B cell (primary cell): ENCODE measurements around the gene EEF1AKMT3. TPM values are rescaled to one million over a fixed set of nuclear protein-coding genes. Genes with fewer than 3 reads are reported as not detected.
A peak's percentile ranks its signal among the peaks of the same experiment; 100 is the strongest.

Experiments
- ATAC-seq: fragments of 200-7000 bp; cut with Tn5 transposase; one replicate; pipeline ENCODE4 v1.10.0; 2021; ENCODE audit warnings: low read depth, mild to moderate bottlenecking, moderate number of reproducible peaks, moderate library complexity
- CTCF ChIA-PET: fragments of 350-600 bp; sonication (Branson Sonifier 250); formaldehyde crosslinking; loops from one replicate; lab custom pipeline; 2021; ENCODE audit warnings: antibody characterized with exemption, inconsistent platforms; lab: Charles Lee
- POLR2A ChIA-PET: fragments of 350-600 bp; sonication (Branson Sonifier 250); formaldehyde crosslinking; loops from one replicate; lab custom pipeline; 2021; ENCODE audit warnings: antibody characterized with exemption; lab: Charles Lee
- DNase-seq: peaks from one replicate; pipeline ENCODE4 v3.0.0; 2013
- H2AFZ ChIP-seq: 2 replicates; pipeline ENCODE4 v1.6.1; 2012; ENCODE audit warnings: mild to moderate bottlenecking, low read depth, low read length; ENCODE audit not compliant: insufficient read depth, poor library complexity, severe bottlenecking
- H3K27ac ChIP-seq, 2 donors: 1 replicate in 1 of 2; 2 replicates in 1 of 2; pipeline ENCODE4 v1.5.1; 2012 to 2013; ENCODE audit warnings: low read length in 2 of 2, mild to moderate bottlenecking in 2 of 2, moderate library complexity in 1 of 2
- H3K27me3 ChIP-seq, 4 experiments: fragments of 200-600 bp in 1 of 4; sonication (generic) in 1 of 4; replicated peaks in 1 of 4; 1 replicate in 2 of 4; 2 replicates in 2 of 4; pipeline versions ENCODE4 v1.6.1 to v1.7.0; 2013 to 2016; ENCODE audit warnings: low read length in 3 of 4, mild to moderate bottlenecking in 2 of 4, mixed read lengths in 1 of 4, moderate library complexity in 1 of 4; ENCODE audit not compliant: insufficient read depth in 4 of 4, control insufficient read depth in 3 of 4; ENCODE audit errors: control extremely low read depth in 1 of 4
- H3K36me3 ChIP-seq, 2 experiments: replicated peaks in 1 of 2; 1 replicate in 1 of 2; 2 replicates in 1 of 2; pipeline versions ENCODE4 v1.6.1 to v1.7.1; 2013; ENCODE audit warnings: low read length in 1 of 2; ENCODE audit not compliant: insufficient read depth in 2 of 2, control insufficient read depth in 1 of 2; ENCODE audit errors: control extremely low read depth in 1 of 2, extremely low read depth in 1 of 2
- H3K4me1 ChIP-seq, 2 donors: fragments of 200-600 bp in 1 of 2; sonication (generic) in 1 of 2; 1 replicate in 1 of 2; 2 replicates in 1 of 2; pipeline versions ENCODE4 v1.5.1 to v1.6.1; 2013 to 2017; ENCODE audit warnings: low read length in 2 of 2; ENCODE audit not compliant: control insufficient read depth in 2 of 2, insufficient read depth in 2 of 2
- H3K4me2 ChIP-seq: replicated peaks from 2 replicates; pipeline ENCODE3; 2012; ENCODE audit warnings: mild to moderate bottlenecking, low read depth, low read length; ENCODE audit not compliant: poor library complexity, severe bottlenecking
- H3K4me3 ChIP-seq, 5 experiments: fragments of 200-600 bp in 1 of 5; sonication (generic) in 1 of 5; 1 replicate in 3 of 5; 2 replicates in 2 of 5; pipeline versions ENCODE4 v1.5.1 to v1.7.0; 2011 to 2016; ENCODE audit warnings: low read length in 4 of 5, mild to moderate bottlenecking in 4 of 5, low read depth in 2 of 5, control low read depth in 1 of 5, moderate library complexity in 1 of 5; ENCODE audit not compliant: insufficient read depth in 1 of 5; ENCODE audit errors: control extremely low read depth in 1 of 5, extremely low read depth in 1 of 5
- H3K79me2 ChIP-seq: fragments of 200-600 bp; sonication (generic); one replicate; pipeline ENCODE4 v1.6.0; 2016; ENCODE audit warnings: low read length; ENCODE audit not compliant: control insufficient read depth, insufficient read depth
- H3K9ac ChIP-seq: fragments of 200-600 bp; sonication (generic); 2 replicates; pipeline ENCODE4 v1.6.1; 2017; ENCODE audit warnings: mild to moderate bottlenecking, low read length, moderate library complexity
- H3K9me3 ChIP-seq, 3 donors: one replicate each; pipeline versions ENCODE4 v1.6.1 to v1.7.1; 2013; ENCODE audit warnings: low read length in 2 of 3; ENCODE audit not compliant: control insufficient read depth in 2 of 3, insufficient read depth in 1 of 3; ENCODE audit errors: control extremely low read depth in 1 of 3
- H4K20me1 ChIP-seq: 2 replicates; pipeline ENCODE4 v1.6.0; 2012; ENCODE audit warnings: mild to moderate bottlenecking, low read length; ENCODE audit not compliant: insufficient read depth, control insufficient read depth, poor library complexity, severe bottlenecking
- H3K27ac Mint-ChIP-seq: one replicate; pipeline ENCODE4 v1.8.0; 2021; ENCODE audit warnings: mixed read lengths
- H3K27me3 Mint-ChIP-seq: one replicate; pipeline ENCODE4 v1.8.0; 2021; ENCODE audit warnings: mixed read lengths
- H3K4me1 Mint-ChIP-seq: one replicate; pipeline ENCODE4 v1.8.0; 2021; ENCODE audit warnings: mixed read lengths
- H3K4me3 Mint-ChIP-seq: one replicate; pipeline ENCODE4 v1.8.0; 2021; ENCODE audit warnings: mixed read lengths
- H3K9me3 Mint-ChIP-seq: one replicate; pipeline ENCODE4 v1.8.0; 2022; ENCODE audit warnings: mixed read lengths; ENCODE audit not compliant: insufficient read depth
- EZH2 ChIP-seq: IDR thresholded peaks from 2 replicates; pipeline ENCODE4 v1.6.1; 2012; ENCODE audit warnings: borderline replicate concordance, low read depth, mild to moderate bottlenecking, moderate library complexity, low read length; ENCODE audit not compliant: insufficient read depth, poor library complexity, severe bottlenecking
- WGBS: methylation state at CpG from one replicate; pipeline ENCODE4 v1.1.5; 2013; ENCODE audit warnings: missing lambda C conversion rate; ENCODE audit not compliant: insufficient coverage; 5-methylcytosine and 5-hydroxymethylcytosine counted together
- intact Hi-C: fragments of 100-400 bp; cut with micrococcal nuclease; formaldehyde crosslinking; loops from one replicate; pipeline ENCODE4 v1.10.0; 2022
- polyA plus RNA-seq: library from polyadenylated mRNA; depleted of rRNA; stranded (reverse); fragments of >200 nt; gene quantifications from 2 replicates; pipeline ENCODE4 v1.2.3, GENCODE V29; 2012
- total RNA-seq, 2 donors: library from RNA; stranded (reverse); fragments of 120-200 nt in 1 of 2; gene quantifications; 1 replicate in 1 of 2; 2 replicates in 1 of 2; pipeline versions ENCODE4 v1.2.3 to v1.2.4, GENCODE V29; 2013 to 2022
- TF ChIP-seq, protein P1 (sequence below): fragments of 200-600 bp; IDR thresholded peaks from one replicate; pipeline ENCODE4 v1.8.0; 2022; ENCODE audit warnings: antibody characterized with exemption, mild to moderate bottlenecking

The EEF1AKMT3 gene
- total and polyA plus RNA-seq, 2 donors (not counting 1 experiment from before 2014, with no cell fraction given): 0.89 to 1.3 TPM

DNA sequence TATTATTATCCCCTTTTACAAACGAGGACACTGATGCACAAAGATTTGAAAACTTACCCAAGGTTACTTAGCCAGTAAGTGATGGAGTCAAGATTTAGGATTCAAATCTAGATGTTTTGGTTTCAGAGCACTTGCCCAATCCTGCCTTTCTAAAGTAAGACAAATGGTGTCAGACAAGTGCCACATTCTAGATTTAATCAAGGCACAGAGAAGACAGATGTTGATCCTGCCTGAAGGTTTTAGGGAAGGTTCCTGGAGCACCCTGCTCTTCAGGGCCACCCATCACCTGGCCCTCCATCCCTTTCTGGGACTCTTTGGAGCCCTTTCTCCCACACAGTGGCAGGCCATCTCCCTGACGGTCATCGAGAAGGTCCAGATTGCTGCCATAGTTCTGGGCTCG is 14.6 kb upstream of the EEF1AKMT3 start:
- Histone ChIP-seq H3K4me3 (no peak overlapping the region), H3K4me2 (no peak overlapping the region), H3K27me3 (no peaks in the 10 kb centered on the region), H3K4me1 (peaks cover 32 to 49% of the 10 kb centered on the region in 2 donors), H3K27ac (no peak overlapping the region), H2AFZ (no peak overlapping the region), H3K79me2 (peaks cover 47% of the 10 kb centered on the region), H3K9ac (no peak overlapping the region), H4K20me1 (peaks cover 63% of the 10 kb centered on the region), H3K36me3 (peaks cover 1 to 41% of the 10 kb centered on the region in 2 experiments), H3K9me3 (no peaks in the 10 kb centered on the region)
- TF ChIP-seq, protein P1, sequence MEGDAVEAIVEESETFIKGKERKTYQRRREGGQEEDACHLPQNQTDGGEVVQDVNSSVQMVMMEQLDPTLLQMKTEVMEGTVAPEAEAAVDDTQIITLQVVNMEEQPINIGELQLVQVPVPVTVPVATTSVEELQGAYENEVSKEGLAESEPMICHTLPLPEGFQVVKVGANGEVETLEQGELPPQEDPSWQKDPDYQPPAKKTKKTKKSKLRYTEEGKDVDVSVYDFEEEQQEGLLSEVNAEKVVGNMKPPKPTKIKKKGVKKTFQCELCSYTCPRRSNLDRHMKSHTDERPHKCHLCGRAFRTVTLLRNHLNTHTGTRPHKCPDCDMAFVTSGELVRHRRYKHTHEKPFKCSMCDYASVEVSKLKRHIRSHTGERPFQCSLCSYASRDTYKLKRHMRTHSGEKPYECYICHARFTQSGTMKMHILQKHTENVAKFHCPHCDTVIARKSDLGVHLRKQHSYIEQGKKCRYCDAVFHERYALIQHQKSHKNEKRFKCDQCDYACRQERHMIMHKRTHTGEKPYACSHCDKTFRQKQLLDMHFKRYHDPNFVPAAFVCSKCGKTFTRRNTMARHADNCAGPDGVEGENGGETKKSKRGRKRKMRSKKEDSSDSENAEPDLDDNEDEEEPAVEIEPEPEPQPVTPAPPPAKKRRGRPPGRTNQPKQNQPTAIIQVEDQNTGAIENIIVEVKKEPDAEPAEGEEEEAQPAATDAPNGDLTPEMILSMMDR: no peak
- TF ChIP-seq EZH2: no peak
- Mint-ChIP-seq H3K9me3 (no peaks in the 10 kb centered on the region), H3K4me3 (no peak overlapping the region), H3K27ac (peak overlapping the region; percentile 67), H3K27me3 (no peaks in the 10 kb centered on the region), H3K4me1 (peaks cover 50% of the 10 kb centered on the region)
- DNase-seq (no peak), ATAC-seq (no peak)
- CTCF ChIA-PET: interaction anchor here (2.3 kb wide), 1 partner anchor 9 kb away, joined by 37 read pairs; the partner anchor contains the start of gene CYP27B1
- intact Hi-C loops: loop anchor here (5.0 to 10.0 kb wide), 5 partner anchors 75 to 673 kb away; partner anchors contain the start of genes CTDSP2, GLI1, INHBE and MARS1
- POLR2A ChIA-PET: no interaction called here
- WGBS: 100% methylated on average over 3 of the region's 4 CpGs

DNA sequence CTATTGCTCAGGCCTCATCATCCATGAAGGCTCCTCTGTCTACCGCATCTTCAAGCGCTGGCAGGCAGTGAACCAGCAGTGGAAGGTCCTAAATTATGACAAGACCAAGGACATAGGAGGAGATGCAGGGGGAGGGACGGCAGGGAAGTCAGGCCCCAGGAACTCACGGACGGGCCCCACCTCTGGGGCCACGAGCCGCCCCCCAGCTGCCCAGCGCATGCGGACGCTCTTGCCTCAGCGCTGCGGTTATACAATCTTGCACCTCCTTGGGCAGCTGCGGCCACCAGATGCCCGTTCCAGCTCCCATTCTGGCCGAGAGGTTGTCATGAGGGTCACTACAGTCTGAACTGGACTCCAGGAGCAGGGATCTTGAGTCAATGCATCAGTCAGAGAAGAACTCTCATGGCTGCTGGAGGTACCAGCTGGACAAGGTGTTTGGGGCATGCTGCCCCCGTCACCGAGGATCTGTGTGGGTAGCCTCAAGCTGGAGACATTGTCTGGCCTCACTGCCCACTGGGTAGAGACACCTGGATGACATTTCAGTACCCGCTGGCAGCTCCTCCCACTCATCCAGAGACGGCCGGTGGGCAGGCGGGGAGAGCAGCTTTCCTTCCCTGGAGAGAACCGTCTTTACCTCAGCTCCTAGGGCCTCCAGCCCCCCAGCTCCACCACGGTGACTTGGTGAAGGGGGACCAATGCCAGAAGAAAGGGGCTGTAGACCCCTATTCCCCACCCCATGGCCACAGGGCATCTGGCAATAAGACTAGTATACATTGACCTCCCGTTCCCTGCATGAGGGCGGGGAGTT is 13.7 kb upstream of the EEF1AKMT3 start:
- ChIA-PET POLR2A (interaction anchor here (1.6 kb wide), 1 partner anchor 13 kb away, joined by 5 read pairs; the partner anchor contains the start of genes EEF1AKMT3 and METTL1), CTCF (interaction anchor here (0.9 to 2.1 kb wide), 7 partner anchors 9 to 146 kb away, joined by 3 to 9 read pairs (median 5); no protein-coding TSS in a partner anchor)
- Histone ChIP-seq H4K20me1 (peaks cover 71% of the 10 kb centered on the region), H3K4me1 (peaks cover 23 to 41% of the 10 kb centered on the region in 2 donors), H3K9me3 (no peaks in the 10 kb centered on the region), H3K4me2 (no peak overlapping the region), H2AFZ (no peak overlapping the region), H3K79me2 (peaks cover 52% of the 10 kb centered on the region), H3K4me3 (no peak overlapping the region), H3K27me3 (no peaks in the 10 kb centered on the region), H3K9ac (no peak overlapping the region), H3K27ac (no peak overlapping the region), H3K36me3 (peaks cover 1 to 41% of the 10 kb centered on the region in 2 experiments)
- Mint-ChIP-seq H3K4me3 (peak overlapping the region; percentile 1), H3K4me1 (peaks cover 43% of the 10 kb centered on the region), H3K27me3 (peaks cover 5% of the 10 kb centered on the region), H3K27ac (no peak overlapping the region), H3K9me3 (no peaks in the 10 kb centered on the region)
- DNase-seq (no peak), ATAC-seq (no peak)
- 97% methylated on average over 22 of the region's 25 CpGs for WGBS
- intact Hi-C loops: loop anchor here (5.0 to 10.0 kb wide), 5 partner anchors 74 to 674 kb away; partner anchors contain the start of genes CTDSP2, GLI1, INHBE and MARS1
- no peak for TF ChIP-seq EZH2
- TF ChIP-seq, protein P1: no peak
